H9 (cell line): ENCODE results near the gene CD4. TPM values are rescaled to one million over a fixed set of nuclear protein-coding genes. Genes with fewer than 3 reads are reported as not detected.

Experiments used
- DNase-seq: peaks from one replicate; pipeline ENCODE4 v3.0.0-alpha.2; 2017
- H2AFZ ChIP-seq: one replicate; pipeline ENCODE4 v1.6.1; 2013; ENCODE audit warnings: mild to moderate bottlenecking, low read length, control low read depth, moderate library complexity
- H2AK5ac ChIP-seq: 2 replicates; pipeline ENCODE4 v1.6.1; 2013; ENCODE audit warnings: low read length, control low read depth, mixed read lengths; ENCODE audit not compliant: insufficient read length
- H2BK120ac ChIP-seq: one replicate; pipeline ENCODE4 v1.6.1; 2013; ENCODE audit warnings: low read depth, mild to moderate bottlenecking, low read length, control low read depth, inconsistent platforms; ENCODE audit not compliant: poor library complexity, severe bottlenecking
- H2BK12ac ChIP-seq: 2 replicates; pipeline ENCODE4 v1.6.1; 2013; ENCODE audit warnings: low read length, control low read depth, mixed read lengths, low read depth; ENCODE audit not compliant: insufficient read length
- H2BK15ac ChIP-seq: 2 replicates; pipeline ENCODE4 v1.6.1; 2013; ENCODE audit warnings: low read depth, low read length, control low read depth
- H2BK20ac ChIP-seq: one replicate; pipeline ENCODE4 v1.6.1; 2013; ENCODE audit warnings: low read depth, mild to moderate bottlenecking, low read length, control low read depth, inconsistent platforms; ENCODE audit not compliant: poor library complexity, severe bottlenecking
- H2BK5ac ChIP-seq: 2 replicates; pipeline ENCODE4 v1.6.1; 2013; ENCODE audit warnings: low read length, control low read depth, mixed read lengths; ENCODE audit not compliant: insufficient read length
- H3K14ac ChIP-seq: 2 replicates; pipeline ENCODE4 v1.6.1; 2013; ENCODE audit warnings: low read length, control low read depth; ENCODE audit not compliant: insufficient read depth
- H3K18ac ChIP-seq: 2 replicates; pipeline ENCODE4 v1.6.1; 2013; ENCODE audit warnings: low read depth, mild to moderate bottlenecking, mixed read lengths, low read length, control low read depth; ENCODE audit not compliant: insufficient read length
- H3K23ac ChIP-seq: 2 replicates; pipeline ENCODE4 v1.6.1; 2013; ENCODE audit warnings: low read length, control low read depth, mixed read lengths, low read depth; ENCODE audit not compliant: insufficient read length
- H3K23me2 ChIP-seq: 2 replicates; pipeline ENCODE4 v1.6.1; 2013; ENCODE audit warnings: low read depth, mild to moderate bottlenecking, mixed read lengths, low read length, control low read depth; ENCODE audit not compliant: insufficient read length, poor library complexity, severe bottlenecking
- H3K27ac ChIP-seq: 2 replicates; pipeline ENCODE4 v1.5.1; 2013; ENCODE audit warnings: low read length, control low read depth, mixed read lengths, low read depth; ENCODE audit not compliant: insufficient read length
- H3K27me3 ChIP-seq: 2 replicates; pipeline ENCODE4 v1.6.1; 2013; ENCODE audit warnings: low read length, control low read depth, inconsistent platforms; ENCODE audit not compliant: insufficient read depth
- H3K4ac ChIP-seq: 2 replicates; pipeline ENCODE4 v1.6.1; 2013; ENCODE audit warnings: low read depth, mild to moderate bottlenecking, control low read depth, inconsistent platforms, low read length, moderate library complexity
- H3K4me1 ChIP-seq: 2 replicates; pipeline ENCODE4 v1.6.1; 2013; ENCODE audit warnings: low read length, control low read depth, inconsistent platforms; ENCODE audit not compliant: insufficient read depth
- H3K4me2 ChIP-seq: 2 replicates; pipeline ENCODE4 v1.6.1; 2013; ENCODE audit warnings: low read length, control low read depth, mixed read lengths; ENCODE audit not compliant: insufficient read length, insufficient read depth
- H3K56ac ChIP-seq: 2 replicates; pipeline ENCODE4 v1.6.1; 2013; ENCODE audit warnings: low read depth, mild to moderate bottlenecking, mixed read lengths, low read length, control low read depth; ENCODE audit not compliant: insufficient read length
- H3K79me1 ChIP-seq: 2 replicates; pipeline ENCODE4 v1.6.1; 2013; ENCODE audit warnings: low read depth, mild to moderate bottlenecking, moderate library complexity, low read length, control low read depth, inconsistent platforms; ENCODE audit not compliant: insufficient read depth, poor library complexity, severe bottlenecking
- H3K79me2 ChIP-seq: 2 replicates; pipeline ENCODE4 v1.6.1; 2013; ENCODE audit warnings: low read length, control low read depth, inconsistent platforms; ENCODE audit not compliant: insufficient read depth
- H3K9ac ChIP-seq: 2 replicates; pipeline ENCODE4 v1.6.1; 2013; ENCODE audit warnings: low read length, control low read depth, mixed read lengths; ENCODE audit not compliant: insufficient read length; ENCODE audit errors: extremely low read depth
- H3K9me3 ChIP-seq: one replicate; pipeline ENCODE4 v1.6.1; 2013; ENCODE audit warnings: low read depth, low read length, inconsistent platforms; ENCODE audit not compliant: control insufficient read depth
- H3T11ph ChIP-seq: one replicate; pipeline ENCODE4 v1.6.1; 2013; ENCODE audit warnings: mild to moderate bottlenecking, low read length, control low read depth, inconsistent platforms
- H4K20me1 ChIP-seq: one replicate; pipeline ENCODE4 v1.6.1; 2013; ENCODE audit not compliant: control insufficient read depth, insufficient read length, insufficient read depth
- H4K5ac ChIP-seq: 2 replicates; pipeline ENCODE4 v1.6.1; 2013; ENCODE audit warnings: low read depth, mild to moderate bottlenecking, mixed read lengths, low read length, control low read depth; ENCODE audit not compliant: insufficient read length
- H4K8ac ChIP-seq: replicated peaks from 2 replicates; pipeline ENCODE4 v1.6.1; 2013; ENCODE audit warnings: low read length, control low read depth, mixed read lengths, low read depth; ENCODE audit not compliant: insufficient read length
- H4K91ac ChIP-seq: 2 replicates; pipeline ENCODE4 v1.6.1; 2013; ENCODE audit warnings: low read depth, mild to moderate bottlenecking, moderate library complexity, mixed read lengths, low read length, control low read depth; ENCODE audit not compliant: insufficient read length
- H3K27ac Mint-ChIP-seq, 3 experiments: 2 replicates in 2 of 3; 3 replicates in 1 of 3; pipeline ENCODE4 v1.8.0; 2020 to 2021; ENCODE audit warnings: mixed read lengths in 3 of 3, mild to moderate bottlenecking in 1 of 3, moderate library complexity in 1 of 3
- H3K27me3 Mint-ChIP-seq: 2 replicates; pipeline ENCODE4 v1.8.0; 2021; ENCODE audit warnings: low read depth, mild to moderate bottlenecking, moderate library complexity, mixed read lengths
- H3K36me3 Mint-ChIP-seq, 3 experiments: 2 replicates in 2 of 3; 3 replicates in 1 of 3; pipeline ENCODE4 v1.8.0; 2020 to 2021; ENCODE audit warnings: low read depth in 3 of 3, mixed read lengths in 3 of 3; ENCODE audit not compliant: insufficient read depth in 1 of 3
- H3K4me1 Mint-ChIP-seq, 2 experiments: 2 replicates each; pipeline ENCODE4 v1.8.0; 2020; ENCODE audit warnings: mixed read lengths in 2 of 2
- H3K4me3 Mint-ChIP-seq, 2 experiments: 2 replicates in 1 of 2; 3 replicates in 1 of 2; pipeline ENCODE4 v1.8.0; 2020 to 2021; ENCODE audit warnings: mild to moderate bottlenecking in 2 of 2, mixed read lengths in 2 of 2, moderate library complexity in 1 of 2
- H3K9me3 Mint-ChIP-seq, 2 experiments: 2 replicates in 1 of 2; 3 replicates in 1 of 2; pipeline ENCODE4 v1.8.0; 2020; ENCODE audit warnings: mild to moderate bottlenecking in 2 of 2, mixed read lengths in 2 of 2, moderate library complexity in 1 of 2
- CTCF ChIP-seq: fragments of 200-600 bp; sonication (generic); conservative IDR thresholded peaks from 3 replicates; pipeline ENCODE4 v1.8.0; 2021; ENCODE audit warnings: antibody characterized with exemption, mild to moderate bottlenecking
- WGBS: extraction: QIAGEN DNeasy Blood & Tissue Kit; methylation state at CpG from one replicate; pipeline ENCODE4 v1.1.7; 2013; ENCODE audit warnings: missing lambda C conversion rate, low lambda C conversion rate, mixed read lengths; ENCODE audit not compliant: insufficient read length; ENCODE audit errors: extremely low coverage; 5-methylcytosine and 5-hydroxymethylcytosine counted together
- total RNA-seq: library from RNA; stranded (reverse); gene quantifications from 2 replicates; pipeline ENCODE4 v1.2.1, GENCODE V29; 2021

CD4 gene
- total RNA-seq, 1 experiment from 2014 or later: 1.1 TPM

DNA sequence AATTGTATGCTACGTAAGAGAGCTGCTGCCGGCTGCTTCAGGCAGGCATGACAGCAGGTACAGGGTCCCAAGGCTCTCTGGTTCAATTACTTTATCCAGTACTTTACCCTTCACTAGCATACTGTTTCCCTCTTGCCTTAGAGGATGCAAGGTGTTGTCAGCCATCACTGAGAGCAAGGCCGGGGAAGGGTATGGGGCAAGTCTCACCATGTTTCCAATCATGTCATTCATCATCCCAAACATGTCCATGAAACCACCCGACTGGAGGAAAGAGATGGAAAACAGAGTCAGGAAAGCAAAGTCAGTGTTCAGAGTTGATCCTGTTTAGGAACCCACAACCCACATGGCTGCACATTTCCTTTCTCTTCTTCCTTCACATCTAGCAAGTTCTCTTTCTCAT, 38.8 kb upstream of the CD4 start:
- H3K79me1 ChIP-seq: peaks cover 8% of the 10 kb centered on the region
- no peak overlapping the region for H2AK5ac ChIP-seq
- Mint-ChIP-seq H3K4me1 (peaks cover 18 to 23% of the 10 kb centered on the region in 2 experiments), H3K27me3 (no peaks in the 10 kb centered on the region), H3K27ac (no peak overlapping the region; a peak in 1 of 7 replicates), H3K9me3 (no peaks in the 10 kb centered on the region), H3K4me3 (no peak overlapping the region; a peak in 1 of 5 replicates), H3K36me3 (peaks cover 43 to 68% (median 65%) of the 10 kb centered on the region in 3 experiments; a peak in 6 of 7 replicates)
- no peak for TF ChIP-seq CTCF
- no peak overlapping the region for H3K4ac ChIP-seq
- H4K91ac ChIP-seq: no peak overlapping the region
- no peak overlapping the region for H3K27ac ChIP-seq
- no peak overlapping the region for H4K8ac ChIP-seq
- no peak overlapping the region for H3K4me2 ChIP-seq
- no peak overlapping the region for H2BK120ac ChIP-seq
- no peak for DNase-seq
- no peaks in the 10 kb centered on the region for H4K20me1 ChIP-seq
- no peak overlapping the region for H3T11ph ChIP-seq
- H3K56ac ChIP-seq: no peak overlapping the region
- H2AFZ ChIP-seq: no peak overlapping the region
- no peak overlapping the region for H2BK12ac ChIP-seq
- H3K79me2 ChIP-seq: peaks cover 4% of the 10 kb centered on the region
- H3K23me2 ChIP-seq: peaks cover 3% of the 10 kb centered on the region
- H2BK15ac ChIP-seq: no peak overlapping the region
- no peak overlapping the region for H2BK5ac ChIP-seq
- H3K4me1 ChIP-seq: peaks cover 6% of the 10 kb centered on the region; the same call in 1 of the 2 replicates
- WGBS: no CpG with 5 or more reads among the region's 4 CpGs
- no peaks in the 10 kb centered on the region for H3K27me3 ChIP-seq
- no peak overlapping the region for H3K23ac ChIP-seq
- no peaks in the 10 kb centered on the region for H3K9me3 ChIP-seq
- H3K14ac ChIP-seq: no peak overlapping the region
- no peak overlapping the region for H3K9ac ChIP-seq
- H3K18ac ChIP-seq: no peak overlapping the region
- H4K5ac ChIP-seq: no peak overlapping the region
- no peak overlapping the region for H2BK20ac ChIP-seq
